UCSD-AML1 (cell line): ENCODE results near the gene LRMDA.
A peak's percentile ranks its signal among the peaks of the same experiment; 100 is the strongest.

ENCODE experiments used
- DNase-seq: peaks from one replicate; lab custom pipeline; 2025; ENCODE audit not compliant: unreplicated experiment; lab: John Stamatoyannopoulos, UW

The LRMDA gene

DNA sequence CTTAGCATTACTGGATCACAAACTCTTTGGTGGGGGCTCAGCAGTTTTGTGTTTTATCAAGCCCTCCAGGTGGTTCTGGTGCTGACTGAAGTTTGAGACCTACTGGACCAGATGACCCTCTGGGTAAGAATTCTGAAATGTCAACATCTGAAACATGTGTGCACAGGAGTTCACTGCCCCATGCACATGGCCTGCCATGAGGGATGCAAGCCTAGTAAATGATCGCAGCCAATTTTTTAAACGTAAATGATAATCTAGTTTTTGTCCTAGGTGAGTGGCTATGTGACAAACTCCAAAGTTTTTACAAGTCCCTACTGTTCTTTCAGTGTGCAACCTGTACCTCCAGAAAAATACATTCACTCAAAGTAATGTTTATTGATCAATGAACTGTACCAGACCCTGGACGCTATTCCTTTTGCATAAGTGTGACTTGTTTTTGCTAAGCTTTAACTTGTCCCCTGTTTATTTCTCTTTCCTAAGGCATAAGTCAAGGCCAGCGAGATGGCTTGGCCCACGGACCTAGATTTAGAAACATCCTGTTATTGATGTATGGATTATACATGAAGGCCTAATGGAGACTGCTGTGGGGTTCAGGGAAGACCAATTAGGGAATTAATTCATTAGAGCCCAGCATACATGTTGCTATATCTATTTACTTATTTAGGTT lies 531.1 kb downstream of the LRMDA start:
- DNase-seq = no peak

GRCh38 chr10:75967491-75967890 lies 536.1 kb downstream of the LRMDA start:
- DNase-seq = no peak

GRCh38 chr10:75969031-75969430 lies 537.6 kb downstream of the LRMDA start:
- no peak for DNase-seq

GRCh38 chr10:75971402-75972211 lies 540.2 kb downstream of the LRMDA start:
- DNase-seq = no peak

DNA sequence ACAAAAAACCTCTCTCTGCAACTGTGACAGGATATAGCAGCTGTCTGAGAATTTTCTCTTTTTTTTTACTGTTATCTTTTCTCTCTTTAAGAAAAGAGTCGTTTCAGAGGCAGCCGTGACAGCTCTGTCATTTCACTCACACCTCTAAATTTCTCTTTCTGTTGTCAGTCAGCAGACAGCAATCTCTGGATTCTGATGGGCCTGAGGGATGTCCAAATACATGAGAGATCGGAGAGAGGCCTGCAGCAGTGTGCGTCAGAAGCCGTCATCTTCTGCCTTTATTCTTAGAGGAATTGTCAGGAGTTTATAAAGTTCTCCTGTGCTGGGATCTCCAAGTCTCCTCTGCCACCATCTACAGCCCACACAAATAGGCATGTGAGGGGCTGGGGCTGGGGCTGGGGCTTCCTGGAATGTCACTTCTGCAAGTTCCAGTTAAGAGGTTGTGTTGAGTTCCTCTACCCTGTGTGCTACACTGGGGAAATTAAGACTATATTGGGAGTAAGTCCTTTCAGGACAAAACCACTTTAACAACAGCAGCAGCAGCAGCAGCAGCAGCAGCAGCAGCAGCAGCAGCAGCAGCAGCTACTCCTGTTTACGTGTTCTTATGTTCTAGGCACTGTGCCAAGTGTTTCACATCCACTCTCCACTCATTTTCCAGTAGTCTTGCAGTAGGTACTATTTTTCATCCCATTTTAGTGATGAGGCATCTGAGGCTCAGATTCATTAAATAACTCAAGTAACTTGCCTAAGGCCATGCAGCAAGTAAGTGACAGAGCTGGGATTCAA lies 541.3 kb downstream of the LRMDA start:
- peak; percentile 43 for DNase-seq

- no peak for DNase-seq
Measured at GRCh38 chr10:75974080-75974479, 542.7 kb downstream of the LRMDA start.

DNA sequence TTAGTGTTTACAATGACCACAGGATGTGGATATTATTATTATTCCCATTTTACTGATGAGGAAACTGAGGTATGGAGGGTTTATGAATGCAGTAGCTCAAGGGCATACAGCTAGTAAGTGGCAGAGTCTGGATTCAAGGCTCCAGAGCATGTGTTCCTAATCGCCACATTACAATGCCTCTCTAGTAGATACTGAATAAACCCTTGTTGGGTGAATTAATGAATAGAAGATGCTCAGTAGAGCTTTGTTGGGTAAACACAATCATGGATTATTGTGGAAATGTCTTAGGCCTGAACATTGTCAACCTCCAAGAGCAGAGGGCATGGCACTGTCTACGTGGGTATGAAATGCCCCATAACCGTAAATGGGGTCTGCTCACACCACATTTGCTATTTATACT lies 545.3 kb downstream of the LRMDA start:
- DNase-seq = no peak

DNA sequence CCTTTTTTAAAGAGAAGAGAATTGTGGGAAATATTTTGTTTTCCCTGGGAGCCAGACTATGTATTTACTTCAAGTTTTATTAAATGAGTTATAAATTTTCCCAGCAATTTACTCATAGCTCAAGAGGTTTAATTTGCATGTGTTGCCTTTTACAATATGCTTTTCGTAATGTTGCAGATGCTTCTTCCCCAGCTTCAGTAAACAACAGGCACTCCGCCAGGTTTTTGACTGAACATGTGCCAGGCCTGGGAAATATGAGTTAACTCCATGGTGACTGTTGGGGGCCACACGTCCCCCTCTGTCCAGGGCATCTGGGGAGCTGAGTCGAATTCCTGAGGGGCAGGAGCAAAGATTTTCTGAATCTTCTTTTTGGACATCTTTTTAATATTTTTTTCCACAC lies 545.7 kb downstream of the LRMDA start:
- DNase-seq = no peak

DNA sequence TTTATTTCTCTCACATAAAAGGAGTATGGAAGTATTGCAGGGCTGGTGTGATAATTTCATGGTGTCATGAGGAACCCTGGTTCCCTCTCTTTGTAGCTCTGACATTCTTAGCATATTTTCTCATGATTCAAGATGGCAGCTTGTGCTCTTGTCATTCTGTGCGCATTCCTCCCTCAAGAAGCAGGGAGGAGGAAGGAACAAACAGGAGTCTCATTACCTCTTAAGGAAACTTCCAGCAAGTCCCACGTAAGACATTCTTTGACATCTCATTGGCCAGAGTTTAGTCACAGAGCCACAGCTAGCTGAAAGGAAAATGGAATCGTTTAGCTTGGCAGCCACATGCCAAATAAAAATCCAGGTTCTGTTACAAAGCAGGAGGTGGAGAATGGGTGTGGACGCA lies 546.8 kb downstream of the LRMDA start:
- no peak for DNase-seq

- DNase-seq = no peak
Measured at GRCh38 chr10:75980419-75981002, 549.1 kb downstream of the LRMDA start.

- DNase-seq = no peak
Measured at GRCh38 chr10:75982611-75983369, 551.4 kb downstream of the LRMDA start.

GRCh38 chr10:75984067-75984466 lies 552.6 kb downstream of the LRMDA start:
- DNase-seq = no peak

GRCh38 chr10:75987616-75988015 lies 556.2 kb downstream of the LRMDA start:
- DNase-seq = no peak

DNA sequence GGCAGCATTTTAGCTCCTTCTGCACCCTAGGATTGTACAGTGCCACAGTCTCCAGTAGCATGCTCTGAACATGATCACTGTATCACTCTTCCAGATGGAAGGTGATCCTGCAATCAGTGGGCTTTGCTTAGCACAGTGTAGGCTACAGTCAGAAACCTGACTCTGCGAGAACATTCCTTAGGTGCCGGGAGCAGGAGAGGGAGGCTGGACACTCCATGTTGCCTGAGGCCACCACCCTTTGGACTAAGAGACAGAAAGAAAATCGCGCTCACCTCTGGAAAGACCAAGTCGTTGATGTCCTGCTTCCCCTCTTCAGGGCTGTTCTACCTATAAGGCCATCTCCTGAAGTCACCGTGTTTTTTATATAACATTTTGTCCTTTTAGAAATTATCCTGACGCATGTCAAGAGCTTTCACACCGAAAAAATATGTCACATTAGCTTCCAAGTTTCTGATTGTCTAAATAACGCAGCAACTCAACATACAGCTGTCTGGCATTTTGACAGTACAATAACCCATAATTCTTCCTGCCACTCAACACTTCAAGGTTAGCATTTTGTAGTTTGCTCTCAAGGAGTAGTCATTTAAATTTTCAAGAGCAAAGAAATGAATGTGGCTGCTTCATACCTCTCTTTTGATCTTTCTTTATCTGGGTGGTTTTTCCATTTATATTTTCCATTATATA lies 563.1 kb downstream of the LRMDA start:
- DNase-seq = no peak

GRCh38 chr10:75995041-75995430 lies 563.6 kb downstream of the LRMDA start:
- DNase-seq = no peak

DNA sequence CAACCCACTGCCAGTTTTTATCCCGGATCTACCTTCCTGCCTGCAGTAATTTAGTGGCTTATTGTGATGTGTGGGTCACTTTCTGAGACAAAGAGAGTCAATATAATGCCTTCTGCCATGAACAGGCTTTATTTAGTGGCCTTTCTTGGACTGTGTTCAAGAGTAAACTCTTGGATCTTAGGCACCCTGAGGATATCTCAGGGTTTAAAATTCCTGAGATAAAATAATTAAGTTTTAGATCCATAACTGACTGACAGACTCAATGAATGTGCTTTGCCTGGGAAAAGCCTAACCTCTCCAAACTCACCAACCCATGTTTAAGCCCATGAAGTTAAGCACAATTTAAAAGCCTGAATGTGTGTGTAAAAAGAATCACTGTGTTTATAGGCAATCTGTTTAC lies 564.3 kb downstream of the LRMDA start:
- DNase-seq = no peak

GRCh38 chr10:75999001-75999400 lies 567.6 kb downstream of the LRMDA start:
- DNase-seq = no peak

DNA sequence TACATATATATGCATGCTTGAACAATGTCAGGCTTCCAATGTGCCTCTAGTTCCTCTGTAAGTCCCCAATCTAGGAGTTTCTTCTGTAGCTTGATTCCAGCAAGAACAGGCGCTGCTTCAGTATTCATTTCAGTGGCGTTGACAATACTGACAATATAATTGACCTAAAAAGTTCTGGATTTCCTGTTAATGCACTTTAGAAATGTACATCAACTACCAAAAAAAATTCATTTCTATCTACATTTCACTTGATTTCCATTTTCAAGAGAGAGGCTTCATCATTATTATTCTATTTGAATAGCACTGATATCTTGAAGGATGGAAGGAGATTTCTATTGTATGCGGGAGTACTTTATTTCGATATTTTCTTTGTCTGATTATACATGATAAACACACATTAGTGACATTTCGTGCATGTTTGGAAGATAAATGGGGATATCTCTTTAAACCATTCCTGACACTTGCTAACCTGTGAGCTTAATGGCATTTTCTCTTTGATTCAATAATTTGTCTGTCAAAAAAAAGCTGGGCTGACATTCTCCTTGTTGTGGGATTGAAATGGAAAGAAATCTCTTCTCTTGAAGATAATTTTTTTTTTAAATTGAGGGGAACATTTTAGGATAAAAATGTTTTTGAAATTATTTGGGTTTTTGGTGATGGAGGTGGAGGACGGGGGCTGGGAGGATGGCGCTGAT lies 568.2 kb downstream of the LRMDA start:
- DNase-seq = no peak

DNA sequence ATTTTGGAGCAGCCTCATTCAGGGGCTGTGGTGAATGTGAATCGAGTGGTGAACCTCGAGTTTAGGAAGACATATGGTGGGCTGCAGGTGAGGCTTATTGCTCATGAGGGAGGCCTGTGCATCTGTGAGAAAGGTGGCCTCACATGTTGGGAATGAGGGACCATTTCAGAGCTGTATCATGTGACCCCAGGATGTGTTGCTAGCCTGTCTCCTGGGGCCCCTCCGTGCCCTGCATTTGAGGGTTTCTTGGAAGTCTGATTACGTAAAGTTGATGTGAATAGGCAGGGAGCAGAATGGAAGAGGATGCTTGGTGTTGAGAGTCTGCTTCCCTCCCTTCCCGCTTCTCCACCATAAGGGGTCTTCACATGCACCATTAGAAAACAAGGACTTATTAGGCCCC lies 569.1 kb downstream of the LRMDA start:
- no peak for DNase-seq

- no peak for DNase-seq
Measured at GRCh38 chr10:76001019-76001418, 569.6 kb downstream of the LRMDA start.
